SKM-1 treated with dmso at 0.1 percent for 144 hours (cell line): ENCODE results near the gene TNFAIP8.

Experiments used
- DNase-seq: peaks from one replicate; lab custom pipeline; 2025; ENCODE audit not compliant: unreplicated experiment; lab: John Stamatoyannopoulos, UW

The TNFAIP8 gene

DNA sequence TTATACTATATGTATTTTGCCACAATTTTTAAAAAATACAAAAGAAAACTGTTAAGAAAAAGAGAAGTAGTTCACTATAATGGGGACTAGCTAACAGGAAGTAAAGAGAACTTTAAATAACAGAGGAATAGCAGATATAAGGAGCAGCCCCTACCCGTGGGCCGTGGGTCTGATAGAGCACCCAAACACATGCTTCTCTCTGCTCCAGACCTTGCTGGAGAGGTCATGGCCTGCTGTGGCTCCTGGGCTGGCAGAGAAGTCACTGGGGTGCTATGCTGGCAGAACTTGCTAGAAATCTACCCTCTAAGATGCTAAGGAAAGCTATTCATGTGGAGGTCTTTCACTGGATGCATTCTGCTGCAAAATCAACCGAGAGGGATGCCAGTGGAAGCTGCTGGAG lies 10.0 kb upstream of the TNFAIP8 start:
- no peak for DNase-seq

DNA sequence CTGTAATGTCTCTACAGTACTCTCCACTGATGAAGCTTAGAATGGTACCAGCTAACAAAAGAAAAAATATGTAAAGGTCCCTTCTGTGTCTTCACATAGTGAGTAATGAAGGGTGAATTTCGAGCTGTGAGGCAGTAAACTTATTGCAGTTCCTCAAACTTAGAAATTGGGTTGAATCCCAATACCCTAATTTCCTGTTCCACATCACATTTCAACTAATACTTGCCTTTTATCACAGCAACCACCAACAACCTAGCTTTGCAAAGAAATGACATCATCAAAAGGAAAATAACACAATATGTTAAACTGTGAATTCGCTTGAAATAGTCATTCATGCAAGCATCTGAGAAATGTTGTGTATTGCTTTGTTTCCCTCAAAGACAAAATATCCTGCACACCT lies 9.4 kb upstream of the TNFAIP8 start:
- peak; percentile 16 for DNase-seq

DNA sequence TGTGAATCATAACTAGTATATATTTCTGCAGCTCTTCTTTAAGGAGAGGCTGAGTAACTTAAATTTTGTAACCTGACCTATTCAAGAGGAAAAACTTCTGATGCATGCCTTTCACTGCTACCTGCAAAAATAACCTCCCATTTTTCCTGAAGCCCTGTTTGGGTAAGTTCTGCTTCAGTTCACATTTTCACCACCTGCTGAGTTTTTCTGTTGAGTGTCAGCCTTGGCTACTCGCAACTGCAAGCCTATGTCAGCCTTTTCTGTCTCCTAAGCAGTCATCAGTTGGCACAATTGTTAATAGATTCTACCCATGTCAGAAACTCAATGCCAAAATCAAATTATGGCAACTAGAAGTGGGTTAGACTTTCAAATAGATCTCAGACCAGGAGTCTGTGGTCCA lies 8.2 kb upstream of the TNFAIP8 start:
- DNase-seq, result no peak

GRCh38 chr5:119347991-119348390 lies 7.8 kb upstream of the TNFAIP8 start:
- DNase-seq, result no peak

DNA sequence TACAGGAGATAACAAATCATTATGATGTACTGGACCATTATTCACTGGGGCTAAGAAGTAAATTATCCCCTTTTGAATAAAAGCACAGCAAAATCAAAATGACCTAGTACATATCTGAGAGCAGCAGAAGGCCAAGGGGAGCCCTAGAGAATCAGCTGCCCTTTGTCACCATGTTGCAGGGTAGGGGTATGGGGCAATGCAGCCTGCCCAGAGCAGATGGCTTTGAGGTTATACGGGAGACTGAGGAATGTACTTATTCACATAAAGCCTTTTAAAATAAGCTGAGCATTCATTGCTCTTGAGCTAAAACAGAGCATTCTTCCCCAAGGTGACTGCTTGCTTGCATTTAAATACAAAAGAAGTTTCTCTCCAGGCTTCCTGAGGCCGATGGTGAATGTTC lies 2.6 kb upstream of the TNFAIP8 start:
- no peak for DNase-seq

- no peak for DNase-seq
Observed at GRCh38 chr5:119353686-119354366, 2.0 kb upstream of the TNFAIP8 start.

DNA sequence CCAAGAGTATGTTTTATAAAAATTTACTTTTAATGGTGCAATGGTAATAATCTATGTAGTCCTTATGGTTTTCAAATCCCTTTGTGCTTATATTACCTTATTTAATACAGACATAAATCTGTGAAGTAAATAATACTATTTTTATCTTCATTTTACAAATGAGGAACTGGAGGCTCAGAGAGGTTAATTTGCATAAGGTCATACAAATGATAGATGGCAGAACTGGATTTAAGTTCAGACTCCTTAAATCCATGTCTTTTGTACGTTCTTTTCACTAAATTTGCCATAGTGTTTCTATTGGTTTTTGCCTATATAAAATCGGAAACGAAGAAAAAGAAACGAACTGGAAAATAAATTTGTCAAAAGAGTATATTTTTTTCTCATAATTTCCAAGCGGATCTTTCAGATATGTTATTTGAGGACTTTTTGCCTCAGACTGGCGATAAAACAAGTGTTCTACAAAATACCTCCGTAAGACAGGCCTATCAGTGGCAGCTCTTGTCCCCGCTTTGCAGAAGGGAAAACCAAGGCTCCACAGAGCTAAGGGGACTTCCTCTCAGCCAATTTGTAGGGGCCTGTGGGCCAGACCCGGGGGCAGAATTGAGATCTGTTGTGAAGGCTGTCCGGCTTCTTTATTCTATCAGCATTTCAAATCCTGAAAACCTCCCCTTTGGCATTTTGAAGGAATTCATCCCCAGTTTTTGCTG lies 1.1 kb upstream of the TNFAIP8 start:
- no peak for DNase-seq

GRCh38 chr5:119355244-119355638 lies 578 bp upstream of the TNFAIP8 start:
- DNase-seq, result no peak

DNA sequence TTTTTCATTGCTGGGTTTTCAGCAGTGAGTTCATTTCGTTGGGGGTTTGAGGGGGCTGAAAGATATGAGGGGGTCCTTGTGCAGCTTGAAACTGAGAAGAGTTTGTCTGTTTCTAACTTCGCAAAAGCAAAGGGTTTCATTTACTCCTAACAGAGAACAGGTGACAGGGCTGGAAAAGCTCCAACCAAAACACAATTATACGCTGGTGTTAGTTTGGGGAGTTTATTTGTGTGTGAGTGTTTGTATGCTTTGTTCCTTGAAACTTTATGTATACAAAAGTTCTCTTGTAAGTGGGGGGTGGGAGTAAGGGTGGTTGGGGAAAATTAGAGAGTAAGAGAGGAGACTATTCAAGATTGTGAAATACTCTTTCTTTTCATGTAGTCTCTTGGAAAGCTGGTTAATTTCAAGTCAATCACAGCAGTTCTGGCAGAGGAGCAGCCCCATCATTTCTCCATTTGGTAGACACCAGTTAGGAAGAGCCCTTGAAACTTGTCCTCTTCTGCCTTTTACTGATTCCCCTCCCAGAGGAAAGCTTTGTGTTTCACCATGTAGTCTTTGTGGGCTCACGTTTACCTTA lies 881 bp downstream of the TNFAIP8 start:
- no peak for DNase-seq

- DNase-seq, result no peak
Observed at GRCh38 chr5:119357270-119357669, 1.5 kb downstream of the TNFAIP8 start.

GRCh38 chr5:119357808-119358529 lies 2.1 kb downstream of the TNFAIP8 start:
- DNase-seq, result no peak

DNA sequence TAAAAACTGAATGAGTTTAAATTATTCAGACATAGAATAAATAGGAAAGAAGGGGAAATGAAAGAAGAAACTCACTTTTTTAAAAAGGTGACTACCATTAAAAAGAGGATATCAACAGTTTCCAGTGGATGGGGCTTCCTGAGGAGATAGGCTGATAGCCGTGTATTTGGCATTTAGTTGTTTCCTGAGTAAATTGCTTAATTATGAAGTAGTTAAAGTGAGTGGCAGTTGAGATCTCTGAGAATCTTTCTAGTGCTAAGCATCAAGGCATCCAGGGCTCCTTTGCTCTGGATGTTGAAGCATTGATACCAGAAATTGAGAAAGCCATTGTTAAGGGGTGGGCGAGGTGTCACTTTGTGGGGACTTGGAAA lies 2.7 kb downstream of the TNFAIP8 start:
- DNase-seq, result no peak

- no peak for DNase-seq
Observed at GRCh38 chr5:119358901-119359603, 3.2 kb downstream of the TNFAIP8 start.

DNA sequence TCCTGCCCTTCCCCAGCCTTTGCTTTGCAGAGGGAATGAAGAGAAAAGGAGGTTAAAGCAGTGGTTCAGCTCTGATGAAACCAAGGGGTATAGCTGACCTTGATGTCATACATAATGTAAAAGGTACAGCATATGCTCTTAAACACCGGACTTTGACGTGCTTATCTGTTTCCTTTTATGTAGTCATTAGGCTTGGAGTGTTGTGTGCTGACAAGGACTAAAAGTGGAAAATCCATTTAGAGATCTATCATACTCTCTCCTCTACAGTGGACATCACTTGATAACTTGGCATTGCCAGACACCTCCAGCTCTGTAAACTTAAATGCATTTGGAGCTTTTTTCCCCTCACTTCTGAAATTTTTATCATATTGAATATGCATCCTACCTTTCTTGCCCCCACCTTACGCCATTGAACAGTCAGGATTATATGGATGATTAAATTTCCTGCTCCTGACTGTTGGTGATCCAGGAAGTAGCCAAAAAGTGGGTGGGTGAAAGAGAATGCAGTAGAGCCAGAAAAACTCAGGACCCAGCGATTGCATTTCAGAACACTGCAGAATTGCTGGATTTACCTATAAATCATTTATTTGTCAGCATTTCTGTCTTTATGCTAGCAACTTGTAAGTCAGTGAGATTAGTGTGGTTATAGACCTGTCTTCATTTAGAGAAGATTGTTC lies 4.1 kb downstream of the TNFAIP8 start:
- DNase-seq, result no peak

GRCh38 chr5:119360905-119361593 lies 5.2 kb downstream of the TNFAIP8 start:
- DNase-seq, result no peak

DNA sequence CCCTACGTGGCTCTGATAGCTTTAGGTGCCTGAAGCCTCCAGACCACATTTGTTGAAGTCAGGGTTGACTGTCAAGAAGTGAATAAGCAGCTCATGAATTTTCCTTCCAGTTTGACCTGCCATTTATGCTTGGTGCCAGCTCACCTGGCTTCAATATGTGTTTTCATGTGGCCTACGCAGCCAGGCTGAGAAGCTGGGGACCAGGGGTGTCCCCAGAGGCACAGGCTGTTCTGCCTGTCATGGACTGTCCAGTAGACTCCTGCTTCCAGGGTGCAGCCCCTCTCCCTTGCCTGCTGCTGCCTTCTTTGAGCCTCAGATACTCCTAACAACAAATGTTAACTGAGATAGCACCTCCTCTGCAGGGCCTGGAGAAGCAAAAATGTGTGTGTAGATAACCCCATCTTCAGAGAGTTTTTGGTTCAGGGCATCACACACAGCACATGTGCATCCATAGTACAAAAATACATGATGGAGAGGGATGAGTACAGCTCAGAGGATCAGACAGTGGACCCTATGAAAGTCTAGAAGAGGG lies 5.8 kb downstream of the TNFAIP8 start:
- DNase-seq, result no peak

GRCh38 chr5:119362714-119363113 lies 6.9 kb downstream of the TNFAIP8 start:
- DNase-seq, result no peak

GRCh38 chr5:119363271-119363670 lies 7.5 kb downstream of the TNFAIP8 start:
- no peak for DNase-seq

DNA sequence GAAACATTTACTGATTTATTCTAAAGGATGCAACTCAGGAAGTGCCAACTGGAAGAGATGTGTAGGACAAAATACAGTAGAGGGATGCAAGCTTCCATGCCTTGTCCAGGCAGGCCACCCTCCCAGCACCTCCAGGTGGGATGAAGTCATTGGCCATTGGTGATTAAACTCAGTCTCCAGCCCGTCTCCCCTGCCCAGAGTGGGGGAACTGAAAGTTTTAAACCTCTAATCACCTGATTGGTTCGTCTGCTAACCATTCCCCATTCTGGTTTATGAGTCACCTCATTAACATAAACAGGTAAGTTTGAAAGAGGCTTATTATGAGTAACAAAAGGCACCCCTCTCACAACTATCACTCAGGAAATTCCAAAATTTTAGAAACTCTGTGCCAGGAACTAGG lies 8.1 kb downstream of the TNFAIP8 start:
- no peak for DNase-seq
